Stimulated activated CD8-positive, alpha-beta memory T cell treated with anti-CD3 and anti-CD28 coated beads, Interleukin-2, amount 100 ng/mL, for 48 hours (primary cell): Measurements from ENCODE around the gene SPG11.
"Not testable (repeated sequence)": the region's sequence is repeated elsewhere in the genome, so short reads cannot be mapped to it uniquely, and the experiment has no call there.

Experiments
- DNase-seq, 2 donors: peaks; one replicate each; pipeline ENCODE4 v3.0.0-alpha.2; 2020; ENCODE audit warnings: low read depth in 2 of 2

Gene SPG11

GRCh38 chr15:44675911-44676310, 12.4 kb upstream of the SPG11 start:
- no peak for DNase-seq

GRCh38 chr15:44673639-44674038, 10.2 kb upstream of the SPG11 start:
- no peak for DNase-seq

GRCh38 chr15:44670087-44670950, 6.9 kb upstream of the SPG11 start:
- DNase-seq, result no peak

- no peak for DNase-seq
Observed at GRCh38 chr15:44668921-44669320, 5.5 kb upstream of the SPG11 start.

GRCh38 chr15:44667039-44667360, 3.5 kb upstream of the SPG11 start:
- no peak for DNase-seq

GRCh38 chr15:44666210-44667038, 3.0 kb upstream of the SPG11 start:
- no peak for DNase-seq

- peak; percentile 69 to 73 for DNase-seq
Observed at GRCh38 chr15:44662478-44663409, 718 bp downstream of the SPG11 start.

- DNase-seq, result no peak
Observed at GRCh38 chr15:44661576-44661975, 1.9 kb downstream of the SPG11 start.

GRCh38 chr15:44659056-44659455, 4.4 kb downstream of the SPG11 start:
- DNase-seq, result no peak

- DNase-seq, result no peak
Observed at GRCh38 chr15:44657378-44657777, 6.1 kb downstream of the SPG11 start.

- no peak for DNase-seq
Observed at GRCh38 chr15:44656913-44657312, 6.5 kb downstream of the SPG11 start.

- DNase-seq, result no peak
Observed at GRCh38 chr15:44656298-44656697, 7.2 kb downstream of the SPG11 start.

- no peak for DNase-seq
Observed at GRCh38 chr15:44654858-44655257, 8.6 kb downstream of the SPG11 start.

- DNase-seq, result no peak
Observed at GRCh38 chr15:44647637-44648036, 15.8 kb downstream of the SPG11 start.

GRCh38 chr15:44647036-44647435, 16.4 kb downstream of the SPG11 start:
- no peak for DNase-seq

- DNase-seq, result no peak
Observed at GRCh38 chr15:44646460-44646859, 17.0 kb downstream of the SPG11 start.

GRCh38 chr15:44641651-44642050, 21.8 kb downstream of the SPG11 start:
- no peak for DNase-seq

GRCh38 chr15:44636976-44637375, 26.5 kb downstream of the SPG11 start:
- no peak for DNase-seq

GRCh38 chr15:44633603-44634002, 29.9 kb downstream of the SPG11 start:
- no peak for DNase-seq

- not testable (repeated sequence) for DNase-seq
Observed at GRCh38 chr15:44625286-44625685, 38.2 kb downstream of the SPG11 start.

- no peak for DNase-seq
Observed at GRCh38 chr15:44623178-44623577, 40.3 kb downstream of the SPG11 start.

- DNase-seq, result no peak
Observed at GRCh38 chr15:44620081-44620480, 43.4 kb downstream of the SPG11 start.
